Transverse colon (tissue), 4 donors: ENCODE results near the gene CARS2. TPM values are rescaled to one million over a fixed set of nuclear protein-coding genes. Genes with fewer than 3 reads are reported as not detected.

Experiments
- DNase-seq: peaks from one replicate; pipeline ENCODE4 v3.0.0-alpha.2; 2019
- H3K27ac ChIP-seq, 4 donors: fragments of 200-600 bp; sonication (generic); 2 replicates each; pipeline ENCODE4 v1.5.1; 2016 to 2018; ENCODE audit warnings: inconsistent platforms in 4 of 4
- H3K27me3 ChIP-seq: fragments of 200-600 bp; sonication (generic); 2 replicates; pipeline ENCODE4 v1.5.1; 2017; ENCODE audit warnings: inconsistent platforms
- H3K36me3 ChIP-seq, 4 donors: fragments of 200-600 bp; sonication (generic); 2 replicates each; pipeline ENCODE4 v1.5.1; 2017 to 2019; ENCODE audit warnings: inconsistent platforms in 4 of 4
- H3K4me1 ChIP-seq, 4 donors: fragments of 200-600 bp; sonication (generic); 2 replicates each; pipeline ENCODE4 v1.5.1; 2017 to 2020; ENCODE audit warnings: inconsistent platforms in 4 of 4
- H3K4me3 ChIP-seq, 4 donors: fragments of 200-600 bp; sonication (generic); 1 replicate in 1 of 4; 2 replicates in 3 of 4; pipeline versions ENCODE4 v1.5.1 to v1.6.1; 2017 to 2019; ENCODE audit warnings: inconsistent platforms in 4 of 4
- H3K9me3 ChIP-seq, 2 donors: fragments of 200-600 bp; sonication (generic); 2 replicates each; pipeline ENCODE4 v1.5.1; 2017 to 2019; ENCODE audit warnings: inconsistent platforms in 2 of 2
- EP300 ChIP-seq: sonication (generic); formaldehyde crosslinking; IDR thresholded peaks from one replicate; pipeline ENCODE4 v1.6.1; 2017; ENCODE audit warnings: antibody characterized with exemption, low read depth
- POLR2A ChIP-seq: fragments of 450-650 bp; IDR thresholded peaks from one replicate; pipeline ENCODE4 v1.6.1; 2016; ENCODE audit warnings: antibody characterized with exemption, mild to moderate bottlenecking, moderate library complexity
- POLR2AphosphoS5 ChIP-seq, 3 donors: sonication (generic); formaldehyde crosslinking; IDR thresholded peaks; one replicate each; pipeline ENCODE4 v1.6.1; 2016; ENCODE audit warnings: antibody characterized with exemption in 3 of 3
- WGBS, 2 donors: methylation state at CpG; one replicate each; pipeline ENCODE4 v1.1.5; 2018; ENCODE audit warnings: low coverage in 1 of 2; 5-methylcytosine and 5-hydroxymethylcytosine counted together
- in situ Hi-C, 4 donors: fragments of 200-750 bp; cut with MboI; loops; one replicate each; pipeline versions ENCODE4 v1.15.0 to v1.15.1; 2017; ENCODE audit warnings: low sequenced_read_pairs in 3 of 4, low pct_ligation_motif_present in 1 of 4, low pct_unique_long_range_greater_than_20kb in 1 of 4
- intact Hi-C: fragments of 100-400 bp; cut with DNase I; formaldehyde crosslinking; loops from one replicate; pipeline ENCODE4 v1.15.1; 2023; ENCODE audit warnings: low total_unique reads
- total RNA-seq, 4 donors: library from RNA; depleted of rRNA; stranded (reverse); fragments of >200 nt; gene quantifications; one replicate each; pipeline ENCODE4 v1.1.0, GENCODE V29; 2016
- TF ChIP-seq, protein P1 (sequence below), 5 experiments: fragments of 200-600 bp in 3 of 5; fragments of 450-650 bp in 2 of 5; sonication (generic) in 3 of 5; IDR thresholded peaks; 1 replicate in 2 of 5; 2 replicates in 3 of 5; pipeline ENCODE4 v1.5.1; 2016 to 2017; ENCODE audit warnings: antibody characterized with exemption in 5 of 5, inconsistent platforms in 3 of 5, mild to moderate bottlenecking in 2 of 5, moderate library complexity in 1 of 5

CARS2 gene
- total RNA-seq, 4 donors from 2014 or later: 35.2 to 152 (median 56.2) TPM

DNA sequence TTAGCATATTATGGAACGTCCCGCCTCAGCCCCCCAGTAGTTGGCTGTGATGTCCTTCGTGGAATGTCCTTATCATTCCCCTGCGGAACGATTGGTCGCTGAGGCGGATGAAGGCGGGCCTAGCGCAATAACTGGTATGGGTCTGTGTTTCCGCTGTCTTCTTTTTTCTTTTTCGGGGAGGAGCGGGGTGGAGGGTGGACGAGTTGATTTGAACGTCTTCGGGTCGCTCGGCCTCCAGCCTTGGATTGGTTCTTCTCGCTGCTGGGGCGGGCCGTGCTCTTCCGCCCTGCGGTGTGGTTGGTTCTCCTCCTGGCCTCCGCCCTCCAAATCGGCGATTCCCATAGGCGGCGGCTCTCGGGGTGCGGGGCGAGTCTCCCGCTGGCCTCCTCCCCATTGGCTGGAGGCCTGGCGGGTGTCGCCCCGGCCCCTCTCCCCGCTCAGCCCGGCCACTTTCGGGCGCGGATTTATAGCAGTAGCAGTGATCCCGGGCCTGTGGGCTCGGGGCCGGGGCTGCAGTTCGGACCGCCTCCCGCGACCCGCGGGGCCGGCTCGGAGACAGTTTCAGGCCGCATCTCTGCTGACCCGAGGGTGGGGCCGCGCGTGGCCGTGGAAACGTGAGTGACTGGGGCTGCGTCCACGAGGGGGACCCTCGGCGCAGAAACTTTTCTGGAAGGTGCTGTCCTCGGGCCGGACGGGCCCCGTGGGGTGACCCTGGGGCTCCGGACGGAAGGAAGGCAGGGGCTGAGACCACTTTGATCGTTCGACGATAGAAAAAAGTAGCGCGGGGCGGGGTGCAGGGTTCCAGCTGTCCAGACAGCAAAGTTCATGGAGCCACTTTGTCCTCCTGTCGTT, 9.7 kb upstream of the CARS2 start:
- Histone ChIP-seq H3K9me3 (no peaks in the 10 kb centered on the region), H3K27me3 (no peaks in the 10 kb centered on the region), H3K36me3 (peaks cover 0 to 10% (median 0%) of the 10 kb centered on the region in 4 donors), H3K4me3 (peak overlapping the region; percentile 47 to 92 (median 85)), H3K27ac (peak overlapping the region; percentile 99 to 100 (median 100)), H3K4me1 (peaks cover 11 to 34% (median 30%) of the 10 kb centered on the region in 4 donors)
- WGBS, 2 donors: 1% methylated on average over 73 of the region's 74 CpGs; no CpG with 5 or more reads in 1 of the 2 donors
- intact Hi-C loops: no loop called here
- TF ChIP-seq POLR2AphosphoS5 (IDR thresholded peaks at IDR 0.05): peak; percentile 86 to 97 (median 96)
- TF ChIP-seq, protein P1, sequence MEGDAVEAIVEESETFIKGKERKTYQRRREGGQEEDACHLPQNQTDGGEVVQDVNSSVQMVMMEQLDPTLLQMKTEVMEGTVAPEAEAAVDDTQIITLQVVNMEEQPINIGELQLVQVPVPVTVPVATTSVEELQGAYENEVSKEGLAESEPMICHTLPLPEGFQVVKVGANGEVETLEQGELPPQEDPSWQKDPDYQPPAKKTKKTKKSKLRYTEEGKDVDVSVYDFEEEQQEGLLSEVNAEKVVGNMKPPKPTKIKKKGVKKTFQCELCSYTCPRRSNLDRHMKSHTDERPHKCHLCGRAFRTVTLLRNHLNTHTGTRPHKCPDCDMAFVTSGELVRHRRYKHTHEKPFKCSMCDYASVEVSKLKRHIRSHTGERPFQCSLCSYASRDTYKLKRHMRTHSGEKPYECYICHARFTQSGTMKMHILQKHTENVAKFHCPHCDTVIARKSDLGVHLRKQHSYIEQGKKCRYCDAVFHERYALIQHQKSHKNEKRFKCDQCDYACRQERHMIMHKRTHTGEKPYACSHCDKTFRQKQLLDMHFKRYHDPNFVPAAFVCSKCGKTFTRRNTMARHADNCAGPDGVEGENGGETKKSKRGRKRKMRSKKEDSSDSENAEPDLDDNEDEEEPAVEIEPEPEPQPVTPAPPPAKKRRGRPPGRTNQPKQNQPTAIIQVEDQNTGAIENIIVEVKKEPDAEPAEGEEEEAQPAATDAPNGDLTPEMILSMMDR (IDR thresholded peaks at IDR 0.05): peak in 2 of 5 experiments; percentile 20 to 46
- no peak for TF ChIP-seq POLR2A
- TF ChIP-seq EP300: no peak
- DNase-seq: peak; percentile 98
- in situ Hi-C loops: loop anchor here in 2 of 4 donors (25.0 kb wide), 3 partner anchors 103 to 447 kb away; partner anchors contain the start of genes ANKRD10 (in 2 of the 2) and NAXD (in 1 of the 2)

DNA sequence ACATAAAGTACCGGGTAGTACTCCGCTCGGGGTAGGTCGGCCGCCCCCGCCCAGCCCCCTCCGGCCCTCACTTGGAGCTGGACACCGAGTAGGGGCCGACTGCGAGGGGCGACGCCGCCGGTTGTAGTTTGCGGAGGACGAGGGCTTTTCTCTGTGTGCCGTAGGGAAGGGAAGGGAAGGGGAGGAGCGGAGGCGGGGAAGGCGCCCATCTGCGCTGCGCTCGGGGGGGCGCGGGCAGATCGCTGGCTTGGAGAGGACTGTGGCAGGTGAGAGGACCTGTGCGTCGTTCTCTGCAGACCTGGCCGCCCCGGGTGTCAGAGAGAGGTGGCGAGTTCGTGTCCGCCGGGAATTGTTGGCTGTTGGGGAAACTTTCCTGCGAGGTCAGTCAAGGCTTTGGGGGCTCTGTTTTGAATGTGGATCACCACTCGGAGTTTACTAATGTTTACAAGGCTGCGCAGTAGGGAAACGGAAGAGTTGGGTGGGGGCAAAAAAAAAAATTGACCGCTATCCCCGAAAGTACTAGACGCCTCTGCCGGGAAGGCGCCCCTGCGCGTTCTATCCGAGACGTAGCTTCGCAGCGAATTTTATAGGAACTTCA, 9.0 kb upstream of the CARS2 start:
- Histone ChIP-seq H3K36me3 (peaks cover 0 to 7% (median 0%) of the 10 kb centered on the region in 4 donors), H3K4me3 (peak overlapping the region; percentile 65 to 92 (median 87)), H3K4me1 (peaks cover 11 to 35% (median 30%) of the 10 kb centered on the region in 4 donors), H3K27ac (peak overlapping the region; percentile 99 to 100 (median 100)), H3K27me3 (no peaks in the 10 kb centered on the region), H3K9me3 (no peaks in the 10 kb centered on the region)
- TF ChIP-seq, protein P1 (IDR thresholded peaks at IDR 0.05): peak in 2 of 5 experiments; percentile 29 to 35
- peak; percentile 65 for TF ChIP-seq EP300
- peak; percentile 100 for TF ChIP-seq POLR2A
- peak; percentile 100 for TF ChIP-seq POLR2AphosphoS5 (IDR thresholded peaks at IDR 0.05)
- intact Hi-C loops: loop anchor here (5.0 kb wide), 1 partner anchor 202 kb away; the partner anchor contains the start of gene ANKRD10
- in situ Hi-C loops: loop anchor here in 2 of 4 donors (25.0 kb wide), 3 partner anchors 103 to 447 kb away; partner anchors contain the start of genes ANKRD10 (in 2 of the 2) and NAXD (in 1 of the 2)
- 1% methylated on average over 49 of the region's 49 CpGs; no CpG with 5 or more reads in 1 of the 2 donors for WGBS, 2 donors
- DNase-seq: peak; percentile 63

DNA sequence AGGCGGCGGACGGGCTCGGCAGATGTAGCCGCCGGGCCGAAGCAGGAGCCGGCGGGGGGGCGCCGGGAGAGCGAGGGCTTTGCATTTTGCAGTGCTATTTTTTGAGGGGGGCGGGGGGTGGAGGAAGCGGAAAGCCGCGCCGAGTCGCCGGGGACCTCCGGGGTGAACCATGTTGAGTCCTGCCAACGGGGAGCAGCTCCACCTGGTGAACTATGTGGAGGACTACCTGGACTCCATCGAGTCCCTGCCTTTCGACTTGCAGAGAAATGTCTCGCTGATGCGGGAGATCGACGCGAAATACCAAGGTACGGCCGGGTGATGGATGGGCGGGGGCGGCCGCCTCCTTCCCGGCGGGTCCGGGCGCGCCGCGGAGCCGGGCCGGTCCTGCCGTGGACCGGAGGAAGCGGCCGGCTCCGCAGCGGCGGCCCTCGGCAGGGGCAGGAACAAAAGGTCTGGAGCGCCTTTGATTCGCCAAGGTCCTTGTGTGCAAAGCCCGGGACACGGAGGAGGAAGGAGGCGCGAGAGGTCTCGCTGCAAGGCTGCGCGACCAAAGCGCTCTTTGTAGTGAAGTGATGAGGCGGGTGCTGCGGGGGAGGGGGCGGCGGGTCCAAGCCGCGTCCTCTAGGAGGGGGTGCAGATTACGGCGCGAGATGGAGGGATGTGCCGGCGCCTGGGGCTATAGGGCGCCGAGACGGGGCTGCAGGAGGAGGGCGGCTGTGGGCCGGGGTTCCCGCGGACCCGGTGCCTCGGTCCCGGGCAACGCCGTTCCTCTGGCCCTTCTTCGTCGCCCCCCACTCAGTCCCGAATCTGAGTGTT, 8.3 kb upstream of the CARS2 start:
- no peaks in the 10 kb centered on the region for H3K9me3 ChIP-seq
- H3K27me3 ChIP-seq: no peaks in the 10 kb centered on the region
- WGBS, 2 donors: 0% methylated on average over 80 of the region's 86 CpGs; no CpG with 5 or more reads in 1 of the 2 donors
- H3K4me1 ChIP-seq: peaks cover 11 to 35% (median 30%) of the 10 kb centered on the region in 4 donors
- peak overlapping the region; percentile 99 to 100 (median 100) for H3K27ac ChIP-seq
- no peaks in the 10 kb centered on the region for H3K36me3 ChIP-seq
- intact Hi-C loops (loop anchor here (5.0 kb wide), 1 partner anchor 203 kb away; the partner anchor contains the start of gene ANKRD10), in situ Hi-C loops (loop anchor here in 2 of 4 donors (25.0 kb wide), 3 partner anchors 102 to 448 kb away; partner anchors contain the start of genes ANKRD10 (in 2 of the 2) and NAXD (in 1 of the 2))
- H3K4me3 ChIP-seq: peak overlapping the region; percentile 65 to 92 (median 87)
- peak; percentile 65 for DNase-seq
- TF ChIP-seq, protein P1 (IDR thresholded peaks at IDR 0.05): no peak
- peak in 1 of 3 donors; percentile 36 for TF ChIP-seq POLR2AphosphoS5 (IDR thresholded peaks at IDR 0.05)
